ENCODE measurements around the gene RABEP2.
"Not testable (repeated sequence)": the region's sequence is repeated elsewhere in the genome, so short reads cannot be mapped to it uniquely, and the experiment has no call there.

RABEP2 gene

GRCh38 chr16:28886945-28887344, 38.1 kb downstream of the RABEP2 start:
- DNase-seq (ENCODE audit: low read depth), result no peak
- H3K4me3 ChIP-seq (ENCODE audit: low read depth, low read length), result no peak overlapping the region
- no peak for TF ChIP-seq CTCF (IDR thresholded peaks at IDR 0.05; ENCODE audit: control insufficient read depth, extremely low read depth, insufficient read depth)

GRCh38 chr16:28884045-28884444, 41.0 kb downstream of the RABEP2 start:
- TF ChIP-seq CTCF (IDR thresholded peaks at IDR 0.05; ENCODE audit: control insufficient read depth, extremely low read depth, insufficient read depth), result no peak
- no peak overlapping the region for H3K4me3 ChIP-seq (ENCODE audit: low read depth, low read length)
- DNase-seq (ENCODE audit: low read depth), result no peak

- DNase-seq (ENCODE audit: low read depth), result no peak
- H3K4me3 ChIP-seq (ENCODE audit: low read depth, low read length), result no peak overlapping the region
- no peak for TF ChIP-seq CTCF (IDR thresholded peaks at IDR 0.05; ENCODE audit: control insufficient read depth, extremely low read depth, insufficient read depth)
Measured at GRCh38 chr16:28883221-28883996, 41.6 kb downstream of the RABEP2 start.

GRCh38 chr16:28882551-28883160, 42.4 kb downstream of the RABEP2 start:
- no peak for DNase-seq (ENCODE audit: low read depth)
- TF ChIP-seq CTCF (IDR thresholded peaks at IDR 0.05; ENCODE audit: control insufficient read depth, extremely low read depth, insufficient read depth), result no peak
- H3K4me3 ChIP-seq (ENCODE audit: low read depth, low read length), result no peak overlapping the region

- not testable (repeated sequence) for DNase-seq (ENCODE audit: low read depth); H3K4me3 ChIP-seq (ENCODE audit: low read depth, low read length)
Measured at GRCh38 chr16:28881565-28881964, 43.5 kb downstream of the RABEP2 start.

GRCh38 chr16:28880955-28881354, 44.1 kb downstream of the RABEP2 start:
- H3K4me3 ChIP-seq (ENCODE audit: low read depth, low read length), result no peak overlapping the region
- DNase-seq (ENCODE audit: low read depth), result no peak
- TF ChIP-seq CTCF (IDR thresholded peaks at IDR 0.05; ENCODE audit: control insufficient read depth, extremely low read depth, insufficient read depth), result no peak

- H3K4me3 ChIP-seq (ENCODE audit: low read depth, low read length), result no peak overlapping the region
- no peak for DNase-seq (ENCODE audit: low read depth)
- no peak for TF ChIP-seq CTCF (IDR thresholded peaks at IDR 0.05; ENCODE audit: control insufficient read depth, extremely low read depth, insufficient read depth)
Measured at GRCh38 chr16:28880589-28880915, 44.5 kb downstream of the RABEP2 start.

All from LNCaP clone FGC (cell line).